Liver (tissue), 3 donors: ENCODE data around the gene CDC42.

ENCODE experiments used
- GABPA ChIP-seq, 2 donors: IDR thresholded peaks in 1 of 2; conservative IDR thresholded peaks in 1 of 2; 2 replicates each; pipeline ENCODE4 v1.6.1; 2016; ENCODE audit warnings: antibody characterized with exemption in 2 of 2, mild to moderate bottlenecking in 1 of 2, moderate library complexity in 1 of 2
- JUND ChIP-seq, 2 donors: IDR thresholded peaks; 2 replicates each; pipeline ENCODE4 v1.6.1; 2016; ENCODE audit warnings: antibody characterized with exemption in 2 of 2
- NR2F2 ChIP-seq: IDR thresholded peaks from 2 replicates; pipeline ENCODE4 v1.6.1; 2016; ENCODE audit warnings: antibody characterized with exemption
- RAD21 ChIP-seq, 2 donors: IDR thresholded peaks; 2 replicates each; pipeline ENCODE4 v1.6.1; 2016; ENCODE audit warnings: antibody characterized with exemption in 2 of 2, mild to moderate bottlenecking in 2 of 2
- TAF1 ChIP-seq: conservative IDR thresholded peaks from 2 replicates; pipeline ENCODE4 v1.6.1; 2016; ENCODE audit warnings: antibody characterized with exemption, mild to moderate bottlenecking
- YY1 ChIP-seq: IDR thresholded peaks from 2 replicates; pipeline ENCODE4 v1.6.1; 2016; ENCODE audit warnings: antibody characterized with exemption, mild to moderate bottlenecking
- TF ChIP-seq, protein P1 (sequence below): fragments of 150-350 bp; IDR thresholded peaks from 2 replicates; pipeline ENCODE4 v1.5.1; 2017; ENCODE audit warnings: improper control_type of control experiment, low read depth, low read length; ENCODE audit not compliant: missing input control
- TF ChIP-seq, protein P2 (sequence below): IDR thresholded peaks from 2 replicates; pipeline ENCODE4 v1.6.1; 2016; ENCODE audit warnings: antibody characterized with exemption
- TF ChIP-seq, protein P3 (sequence below): IDR thresholded peaks from 2 replicates; pipeline ENCODE4 v1.6.1; 2016; ENCODE audit warnings: antibody characterized with exemption, mild to moderate bottlenecking
- TF ChIP-seq, protein P4 (sequence below): IDR thresholded peaks from 2 replicates; pipeline ENCODE4 v1.6.1; 2016; ENCODE audit warnings: antibody characterized with exemption
- TF ChIP-seq, protein P5 (sequence below): IDR thresholded peaks from 2 replicates; pipeline ENCODE4 v1.6.1; 2016; ENCODE audit warnings: antibody characterized with exemption
- donor health status: healthy.
- donor health status: healthy.

DNA sequence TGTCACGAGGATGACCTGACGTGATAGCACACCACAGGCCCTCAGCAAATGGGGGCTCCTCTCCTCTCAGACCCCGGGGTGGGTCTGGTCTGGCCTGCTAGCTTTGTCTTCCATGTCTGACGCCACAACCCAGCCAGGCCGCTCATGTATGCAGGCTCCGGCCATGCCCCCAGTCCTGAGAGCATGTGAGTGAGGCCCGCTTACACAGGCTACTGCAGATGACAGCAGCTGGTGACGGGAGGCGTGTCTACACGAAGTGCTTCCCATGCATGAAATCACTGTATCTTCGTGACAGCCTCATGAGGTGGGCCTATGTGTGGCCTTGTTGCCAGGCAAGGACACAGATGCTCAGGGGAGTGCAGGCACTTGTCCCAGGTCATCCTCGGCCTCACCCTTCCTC lies 74.0 kb downstream of the CDC42 start:
- TF ChIP-seq, protein P1, sequence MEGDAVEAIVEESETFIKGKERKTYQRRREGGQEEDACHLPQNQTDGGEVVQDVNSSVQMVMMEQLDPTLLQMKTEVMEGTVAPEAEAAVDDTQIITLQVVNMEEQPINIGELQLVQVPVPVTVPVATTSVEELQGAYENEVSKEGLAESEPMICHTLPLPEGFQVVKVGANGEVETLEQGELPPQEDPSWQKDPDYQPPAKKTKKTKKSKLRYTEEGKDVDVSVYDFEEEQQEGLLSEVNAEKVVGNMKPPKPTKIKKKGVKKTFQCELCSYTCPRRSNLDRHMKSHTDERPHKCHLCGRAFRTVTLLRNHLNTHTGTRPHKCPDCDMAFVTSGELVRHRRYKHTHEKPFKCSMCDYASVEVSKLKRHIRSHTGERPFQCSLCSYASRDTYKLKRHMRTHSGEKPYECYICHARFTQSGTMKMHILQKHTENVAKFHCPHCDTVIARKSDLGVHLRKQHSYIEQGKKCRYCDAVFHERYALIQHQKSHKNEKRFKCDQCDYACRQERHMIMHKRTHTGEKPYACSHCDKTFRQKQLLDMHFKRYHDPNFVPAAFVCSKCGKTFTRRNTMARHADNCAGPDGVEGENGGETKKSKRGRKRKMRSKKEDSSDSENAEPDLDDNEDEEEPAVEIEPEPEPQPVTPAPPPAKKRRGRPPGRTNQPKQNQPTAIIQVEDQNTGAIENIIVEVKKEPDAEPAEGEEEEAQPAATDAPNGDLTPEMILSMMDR, result no peak
- TF ChIP-seq JUND (IDR thresholded peaks at IDR 0.05) (no peak), YY1 (no peak), GABPA (IDR thresholded peaks at IDR 0.05 in 1 of 2, conservative IDR thresholded peaks at IDR 0.05 in 1 of 2) (no peak), RAD21 (IDR thresholded peaks at IDR 0.05) (no peak), TAF1 (no peak), NR2F2 (no peak)
- TF ChIP-seq, protein P2, sequence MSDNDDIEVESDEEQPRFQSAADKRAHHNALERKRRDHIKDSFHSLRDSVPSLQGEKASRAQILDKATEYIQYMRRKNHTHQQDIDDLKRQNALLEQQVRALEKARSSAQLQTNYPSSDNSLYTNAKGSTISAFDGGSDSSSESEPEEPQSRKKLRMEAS, result no peak
- TF ChIP-seq, protein P3, sequence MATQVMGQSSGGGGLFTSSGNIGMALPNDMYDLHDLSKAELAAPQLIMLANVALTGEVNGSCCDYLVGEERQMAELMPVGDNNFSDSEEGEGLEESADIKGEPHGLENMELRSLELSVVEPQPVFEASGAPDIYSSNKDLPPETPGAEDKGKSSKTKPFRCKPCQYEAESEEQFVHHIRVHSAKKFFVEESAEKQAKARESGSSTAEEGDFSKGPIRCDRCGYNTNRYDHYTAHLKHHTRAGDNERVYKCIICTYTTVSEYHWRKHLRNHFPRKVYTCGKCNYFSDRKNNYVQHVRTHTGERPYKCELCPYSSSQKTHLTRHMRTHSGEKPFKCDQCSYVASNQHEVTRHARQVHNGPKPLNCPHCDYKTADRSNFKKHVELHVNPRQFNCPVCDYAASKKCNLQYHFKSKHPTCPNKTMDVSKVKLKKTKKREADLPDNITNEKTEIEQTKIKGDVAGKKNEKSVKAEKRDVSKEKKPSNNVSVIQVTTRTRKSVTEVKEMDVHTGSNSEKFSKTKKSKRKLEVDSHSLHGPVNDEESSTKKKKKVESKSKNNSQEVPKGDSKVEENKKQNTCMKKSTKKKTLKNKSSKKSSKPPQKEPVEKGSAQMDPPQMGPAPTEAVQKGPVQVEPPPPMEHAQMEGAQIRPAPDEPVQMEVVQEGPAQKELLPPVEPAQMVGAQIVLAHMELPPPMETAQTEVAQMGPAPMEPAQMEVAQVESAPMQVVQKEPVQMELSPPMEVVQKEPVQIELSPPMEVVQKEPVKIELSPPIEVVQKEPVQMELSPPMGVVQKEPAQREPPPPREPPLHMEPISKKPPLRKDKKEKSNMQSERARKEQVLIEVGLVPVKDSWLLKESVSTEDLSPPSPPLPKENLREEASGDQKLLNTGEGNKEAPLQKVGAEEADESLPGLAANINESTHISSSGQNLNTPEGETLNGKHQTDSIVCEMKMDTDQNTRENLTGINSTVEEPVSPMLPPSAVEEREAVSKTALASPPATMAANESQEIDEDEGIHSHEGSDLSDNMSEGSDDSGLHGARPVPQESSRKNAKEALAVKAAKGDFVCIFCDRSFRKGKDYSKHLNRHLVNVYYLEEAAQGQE, result no peak
- TF ChIP-seq, protein P4, sequence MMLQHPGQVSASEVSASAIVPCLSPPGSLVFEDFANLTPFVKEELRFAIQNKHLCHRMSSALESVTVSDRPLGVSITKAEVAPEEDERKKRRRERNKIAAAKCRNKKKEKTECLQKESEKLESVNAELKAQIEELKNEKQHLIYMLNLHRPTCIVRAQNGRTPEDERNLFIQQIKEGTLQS, result no peak
- TF ChIP-seq, protein P5, sequence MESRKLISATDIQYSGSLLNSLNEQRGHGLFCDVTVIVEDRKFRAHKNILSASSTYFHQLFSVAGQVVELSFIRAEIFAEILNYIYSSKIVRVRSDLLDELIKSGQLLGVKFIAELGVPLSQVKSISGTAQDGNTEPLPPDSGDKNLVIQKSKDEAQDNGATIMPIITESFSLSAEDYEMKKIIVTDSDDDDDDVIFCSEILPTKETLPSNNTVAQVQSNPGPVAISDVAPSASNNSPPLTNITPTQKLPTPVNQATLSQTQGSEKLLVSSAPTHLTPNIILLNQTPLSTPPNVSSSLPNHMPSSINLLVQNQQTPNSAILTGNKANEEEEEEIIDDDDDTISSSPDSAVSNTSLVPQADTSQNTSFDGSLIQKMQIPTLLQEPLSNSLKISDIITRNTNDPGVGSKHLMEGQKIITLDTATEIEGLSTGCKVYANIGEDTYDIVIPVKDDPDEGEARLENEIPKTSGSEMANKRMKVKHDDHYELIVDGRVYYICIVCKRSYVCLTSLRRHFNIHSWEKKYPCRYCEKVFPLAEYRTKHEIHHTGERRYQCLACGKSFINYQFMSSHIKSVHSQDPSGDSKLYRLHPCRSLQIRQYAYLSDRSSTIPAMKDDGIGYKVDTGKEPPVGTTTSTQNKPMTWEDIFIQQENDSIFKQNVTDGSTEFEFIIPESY, result no peak
